GM21529 (cell line): ENCODE measurements around the gene ZNF74.
A peak's percentile ranks its signal among the peaks of the same experiment; 100 is the strongest.
"Not testable (repeated sequence)": the region's sequence is repeated elsewhere in the genome, so short reads cannot be mapped to it uniquely, and the experiment has no call there.

Experiments used
- ATAC-seq: cut with Tn5 transposase; IDR thresholded peaks from one replicate; pipeline ENCODE4 v1.9.1; 2021; ENCODE audit not compliant: unreplicated experiment

The ZNF74 gene

GRCh38 chr22:20441631-20442484 is 47.9 kb downstream of the ZNF74 start:
- ATAC-seq = no peak

DNA sequence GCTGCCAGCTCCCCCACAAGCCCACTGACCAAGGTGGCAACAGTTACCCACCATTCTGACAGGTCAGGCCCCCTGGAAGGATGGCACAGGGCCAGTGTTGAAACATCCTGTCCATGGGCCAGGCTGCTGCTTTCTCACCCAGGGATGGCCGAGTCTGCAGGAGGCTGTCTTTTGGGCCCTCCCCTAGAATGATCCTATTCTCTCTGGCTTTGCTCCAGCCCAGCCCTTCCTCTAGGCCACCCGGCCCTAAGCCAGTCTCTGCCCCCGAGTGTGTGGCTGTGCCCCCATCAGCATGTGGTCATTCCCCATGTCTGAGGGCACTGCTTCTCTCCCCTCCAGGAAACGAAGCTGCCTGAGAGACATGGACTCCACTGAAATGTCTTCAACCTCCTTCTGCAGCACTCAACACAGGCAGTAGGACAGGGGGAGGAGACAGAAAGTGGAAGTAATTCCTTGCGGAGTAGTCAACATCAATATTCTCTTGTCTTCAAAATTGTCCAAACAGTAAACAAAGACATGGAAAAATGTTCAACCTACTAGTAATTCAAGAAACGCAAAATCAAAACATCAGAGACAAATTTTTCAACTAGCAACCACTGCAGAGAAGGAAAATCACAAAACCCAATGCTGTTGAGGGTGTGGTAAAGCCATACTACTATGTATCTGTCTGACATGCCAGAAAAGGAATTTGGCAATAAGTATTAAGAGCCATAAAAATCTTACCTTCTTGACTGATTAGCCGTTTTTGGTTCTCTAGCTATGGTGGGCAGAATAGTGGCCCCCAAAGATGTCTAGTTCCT is 48.7 kb downstream of the ZNF74 start:
- ATAC-seq = no peak

DNA sequence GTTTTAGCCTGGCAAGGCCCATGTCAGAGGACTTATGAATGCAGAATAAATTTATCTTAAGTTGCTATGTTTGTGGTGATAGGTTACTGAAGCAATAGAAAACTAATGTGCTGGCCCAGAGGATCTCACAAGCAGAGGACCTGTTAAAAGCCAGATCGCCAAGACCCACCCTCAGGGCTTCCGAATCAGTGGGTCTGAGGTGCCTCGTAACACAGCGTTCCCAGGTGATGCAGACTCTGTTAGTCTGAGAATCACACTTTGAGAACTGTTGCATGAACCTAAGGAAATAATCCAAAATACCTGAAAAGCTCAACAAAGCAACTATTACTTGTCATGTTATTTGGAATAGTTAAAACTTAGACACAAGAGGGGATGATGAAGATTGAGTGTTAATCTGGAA is 50.4 kb downstream of the ZNF74 start:
- ATAC-seq = no peak

GRCh38 chr22:20446383-20446970 is 52.5 kb downstream of the ZNF74 start:
- no peak for ATAC-seq

DNA sequence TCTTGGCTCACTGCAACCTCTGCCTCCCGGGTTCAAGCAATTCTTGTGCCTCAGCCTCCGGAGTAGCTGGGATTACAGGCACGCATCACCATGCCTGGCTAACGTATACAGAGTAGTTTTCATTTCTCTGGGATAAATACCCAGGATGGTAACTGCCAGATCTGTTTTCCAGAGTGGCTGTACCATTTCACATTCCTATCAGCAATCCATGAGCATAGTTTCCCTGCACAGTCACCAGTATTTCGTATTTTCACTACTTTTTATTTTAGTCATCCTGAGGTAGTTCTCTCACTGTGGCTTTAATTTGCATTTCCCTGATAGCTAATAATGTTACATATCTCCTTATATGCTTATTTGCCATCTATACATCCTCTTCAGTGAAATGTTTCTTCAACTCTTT is 54.7 kb downstream of the ZNF74 start:
- no peak for ATAC-seq

GRCh38 chr22:20449819-20450550 is 56.0 kb downstream of the ZNF74 start:
- ATAC-seq = no peak

GRCh38 chr22:20450551-20450906 is 56.6 kb downstream of the ZNF74 start:
- ATAC-seq = no peak

DNA sequence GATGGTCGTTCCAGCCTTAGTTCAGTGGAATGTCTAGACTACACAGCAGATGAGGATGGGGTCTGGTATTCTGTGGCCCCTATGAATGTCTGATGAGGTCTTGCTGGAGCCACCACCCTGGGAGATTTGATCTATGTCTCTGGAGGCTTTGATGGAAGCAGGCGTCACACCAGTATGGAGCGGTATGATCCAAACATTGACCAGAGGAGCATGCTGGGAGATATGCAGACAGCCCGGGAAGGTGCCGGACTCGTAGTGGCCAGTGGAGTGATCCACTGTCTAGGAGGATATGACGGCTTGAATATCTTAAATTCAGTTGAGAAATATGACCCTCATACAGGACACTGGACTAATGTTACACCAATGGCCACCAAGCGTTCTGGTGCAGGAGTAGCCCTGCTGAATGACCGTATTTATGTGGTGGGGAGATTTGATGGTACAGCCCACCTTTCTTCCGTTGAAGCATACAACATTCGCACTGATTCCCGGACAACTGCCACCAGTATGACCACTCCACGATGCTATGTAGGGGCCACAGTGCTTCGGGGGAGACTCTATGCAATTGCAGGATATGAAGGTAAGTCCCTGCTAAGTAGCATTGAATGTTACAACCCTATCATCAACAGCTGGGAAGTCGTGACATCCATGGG is 57.3 kb downstream of the ZNF74 start:
- ATAC-seq = not testable (repeated sequence)

- no peak for ATAC-seq
Observed at GRCh38 chr22:20451920-20452319, 58.0 kb downstream of the ZNF74 start.

- ATAC-seq = no peak
Observed at GRCh38 chr22:20453222-20453621, 59.3 kb downstream of the ZNF74 start.

GRCh38 chr22:20455709-20456063 is 61.7 kb downstream of the ZNF74 start:
- ATAC-seq = no peak

DNA sequence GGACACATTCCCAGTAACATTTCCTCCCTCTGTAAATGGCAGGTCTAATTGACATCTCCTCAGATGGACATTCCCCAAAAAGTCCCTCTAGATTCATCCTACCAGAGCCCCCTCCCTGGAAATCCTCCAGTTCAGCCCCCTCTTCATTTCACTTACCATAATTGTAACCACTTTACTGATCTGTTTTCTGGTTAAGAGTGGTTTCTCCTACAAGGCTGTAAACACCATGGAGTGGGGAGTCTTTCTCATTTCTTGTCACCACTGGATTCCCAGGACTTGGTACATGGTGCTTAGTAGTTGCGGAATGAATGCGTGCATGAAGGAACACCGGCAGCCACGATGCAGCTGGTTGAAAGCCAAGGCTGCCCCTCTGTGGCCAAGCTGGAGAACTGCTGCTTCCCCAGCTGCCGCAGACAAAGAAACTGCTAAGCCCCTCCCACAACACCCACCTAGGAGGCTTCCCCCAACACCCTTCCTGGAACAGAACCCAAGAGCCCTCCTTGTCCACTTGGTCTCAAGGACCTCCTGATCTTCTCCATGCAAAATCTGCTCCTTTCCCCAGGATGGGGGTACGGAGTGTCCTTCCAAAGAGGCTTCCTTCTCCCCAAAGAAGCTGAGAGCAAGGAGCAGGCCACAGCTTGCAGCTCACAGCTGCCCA is 62.2 kb downstream of the ZNF74 start:
- ATAC-seq = peak; percentile 42

DNA sequence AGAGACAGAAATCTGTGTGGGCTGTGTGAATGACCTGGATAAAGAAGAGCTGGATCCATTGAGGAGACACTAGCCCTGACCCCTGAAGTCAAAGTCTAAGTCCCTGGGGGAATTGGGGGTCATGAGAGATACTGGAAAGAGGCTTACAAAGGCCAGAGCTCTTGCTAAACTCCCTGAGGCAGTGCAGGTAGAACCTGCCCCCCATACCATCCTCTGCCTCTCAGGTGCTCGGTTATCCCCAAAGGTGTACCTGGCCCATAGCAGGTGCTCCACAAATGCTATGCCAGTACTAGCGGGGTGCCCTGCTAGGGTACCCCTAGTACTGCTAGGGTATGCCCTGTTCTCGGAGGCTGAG is 62.7 kb downstream of the ZNF74 start:
- ATAC-seq = no peak

DNA sequence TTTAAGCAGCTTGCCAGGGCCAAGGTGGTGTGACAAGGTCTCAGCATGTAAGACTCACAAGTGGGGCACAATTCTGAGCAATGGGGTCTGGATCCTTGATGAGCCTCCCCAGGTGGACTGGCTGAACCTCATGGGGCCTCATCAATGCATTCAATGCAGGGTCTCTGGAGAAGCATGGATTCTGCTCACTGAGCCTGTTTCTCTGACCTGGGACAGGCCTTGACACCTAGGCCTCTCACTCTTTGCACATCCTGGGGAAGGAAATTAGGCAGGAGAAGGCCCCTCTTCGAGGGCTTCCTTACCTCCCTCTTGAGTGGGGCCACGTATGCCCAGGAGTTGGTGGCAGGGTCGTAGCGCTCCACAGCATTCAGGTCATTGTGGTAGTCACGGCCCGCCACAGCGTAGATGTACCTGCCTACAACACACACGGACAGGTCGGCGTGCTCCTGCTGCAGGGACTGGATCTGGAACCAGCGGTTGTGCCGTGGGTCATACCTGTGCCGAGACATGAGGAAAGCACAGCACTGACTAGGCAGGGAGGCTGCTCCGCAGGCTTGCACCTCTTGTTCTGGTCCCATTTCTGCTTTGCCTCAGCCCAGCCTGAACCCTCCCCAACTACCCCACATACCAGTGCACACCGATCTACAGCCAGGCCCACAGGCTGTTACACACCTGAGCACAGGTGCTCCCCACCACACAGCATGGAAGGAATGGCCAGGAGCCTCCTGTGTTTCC is 63.7 kb downstream of the ZNF74 start:
- no peak for ATAC-seq
